ENCODE results near the gene SUMO3. TPM values are rescaled to one million over a fixed set of nuclear protein-coding genes. Genes with fewer than 3 reads are reported as not detected.

Gene SUMO3
- total and polyA plus RNA-seq, 4 donors: 35.1 to 51.0 (median 40.6) TPM

GRCh38 chr21:44813727-44814126 lies 4.1 kb downstream of the SUMO3 start (continued):
- TF ChIP-seq, protein P1, sequence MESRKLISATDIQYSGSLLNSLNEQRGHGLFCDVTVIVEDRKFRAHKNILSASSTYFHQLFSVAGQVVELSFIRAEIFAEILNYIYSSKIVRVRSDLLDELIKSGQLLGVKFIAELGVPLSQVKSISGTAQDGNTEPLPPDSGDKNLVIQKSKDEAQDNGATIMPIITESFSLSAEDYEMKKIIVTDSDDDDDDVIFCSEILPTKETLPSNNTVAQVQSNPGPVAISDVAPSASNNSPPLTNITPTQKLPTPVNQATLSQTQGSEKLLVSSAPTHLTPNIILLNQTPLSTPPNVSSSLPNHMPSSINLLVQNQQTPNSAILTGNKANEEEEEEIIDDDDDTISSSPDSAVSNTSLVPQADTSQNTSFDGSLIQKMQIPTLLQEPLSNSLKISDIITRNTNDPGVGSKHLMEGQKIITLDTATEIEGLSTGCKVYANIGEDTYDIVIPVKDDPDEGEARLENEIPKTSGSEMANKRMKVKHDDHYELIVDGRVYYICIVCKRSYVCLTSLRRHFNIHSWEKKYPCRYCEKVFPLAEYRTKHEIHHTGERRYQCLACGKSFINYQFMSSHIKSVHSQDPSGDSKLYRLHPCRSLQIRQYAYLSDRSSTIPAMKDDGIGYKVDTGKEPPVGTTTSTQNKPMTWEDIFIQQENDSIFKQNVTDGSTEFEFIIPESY (IDR thresholded peaks at IDR 0.05): no peak
- no peak for TF ChIP-seq GABPA (IDR thresholded peaks at IDR 0.05 in 1 of 2, conservative IDR thresholded peaks at IDR 0.05 in 1 of 2)
- TF ChIP-seq YY1 (IDR thresholded peaks at IDR 0.05): no peak
- no peak for TF ChIP-seq RAD21 (IDR thresholded peaks at IDR 0.05)
- no peak for TF ChIP-seq FOXA2 (IDR thresholded peaks at IDR 0.05)
- no peak for TF ChIP-seq RXRA (IDR thresholded peaks at IDR 0.05)
- TF ChIP-seq EGR1 (IDR thresholded peaks at IDR 0.05; ENCODE audit: low read depth in 2 of 2): no peak
- TF ChIP-seq HNF4A (conservative IDR thresholded peaks at IDR 0.05): no peak

DNA sequence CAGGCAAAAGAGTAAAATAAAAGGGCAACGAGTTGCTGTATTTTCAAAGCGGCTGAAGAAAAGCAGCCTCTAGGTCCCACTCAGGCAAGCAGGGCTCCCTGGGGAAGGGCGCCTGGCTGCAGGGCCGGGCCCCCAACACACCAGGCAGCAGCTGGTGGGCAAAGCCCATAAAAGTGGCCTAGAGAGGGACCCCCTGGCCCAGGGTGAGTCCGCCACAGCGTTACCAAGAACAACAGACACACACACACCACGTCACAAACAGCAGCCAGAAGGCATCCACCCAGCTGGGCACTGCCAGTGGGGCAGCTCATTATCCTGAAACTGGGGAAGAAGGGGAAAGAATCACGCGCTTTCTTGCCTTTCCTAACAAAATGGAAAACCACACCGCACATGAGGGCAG lies 4.7 kb downstream of the SUMO3 start:
- no peak overlapping the region for H3K4me3 ChIP-seq (ENCODE audit: low read depth in 1 of 3, low read length in 3 of 3)
- no peak for TF ChIP-seq YY1 (IDR thresholded peaks at IDR 0.05)
- TF ChIP-seq FOXA2 (IDR thresholded peaks at IDR 0.05): no peak
- no peak for TF ChIP-seq HNF4A (conservative IDR thresholded peaks at IDR 0.05)
- no peak for TF ChIP-seq JUND (IDR thresholded peaks at IDR 0.05)
- TF ChIP-seq RXRA (IDR thresholded peaks at IDR 0.05): no peak
- no peak for TF ChIP-seq CTCF (IDR thresholded peaks at IDR 0.05; ENCODE audit: low read depth, low read length, missing input control)
- TF ChIP-seq, protein P1 (IDR thresholded peaks at IDR 0.05): no peak
- TF ChIP-seq NR2F2 (IDR thresholded peaks at IDR 0.05): no peak
- TF ChIP-seq EGR1 (IDR thresholded peaks at IDR 0.05; ENCODE audit: low read depth in 2 of 2): no peak
- TF ChIP-seq GABPA (IDR thresholded peaks at IDR 0.05 in 1 of 2, conservative IDR thresholded peaks at IDR 0.05 in 1 of 2): no peak
- no peak for TF ChIP-seq SP1 (IDR thresholded peaks at IDR 0.05)
- no peak for TF ChIP-seq ATF3 (IDR thresholded peaks at IDR 0.05)
- no peaks in the 10 kb centered on the region for H3K9me3 ChIP-seq (ENCODE audit: control insufficient read depth in 4 of 4, low read length in 3 of 4)
- WGBS: 97% methylated on average over 10 of the region's 10 CpGs
- no peak for DNase-seq (ENCODE audit: low spot score)
- H3K9ac ChIP-seq (ENCODE audit: low read depth in 1 of 2, low read length in 2 of 2): no peak overlapping the region
- peaks cover 4 to 30% (median 11%) of the 10 kb centered on the region in 4 donors for H3K36me3 ChIP-seq (ENCODE audit: control insufficient read depth in 4 of 4, insufficient read depth in 3 of 4, low read depth in 1 of 4, low read length in 3 of 4)
- H3K27ac ChIP-seq (ENCODE audit: low read depth in 1 of 2, low read length in 2 of 2): no peak overlapping the region
- H3K4me1 ChIP-seq (ENCODE audit: control insufficient read depth in 4 of 4, insufficient read depth in 4 of 4, low read length in 3 of 4): peaks cover 6 to 14% (median 12%) of the 10 kb centered on the region in 4 donors
- H3K27me3 ChIP-seq (ENCODE audit: control insufficient read depth in 4 of 4, insufficient read depth in 4 of 4, low read length in 3 of 4): no peaks in the 10 kb centered on the region

DNA sequence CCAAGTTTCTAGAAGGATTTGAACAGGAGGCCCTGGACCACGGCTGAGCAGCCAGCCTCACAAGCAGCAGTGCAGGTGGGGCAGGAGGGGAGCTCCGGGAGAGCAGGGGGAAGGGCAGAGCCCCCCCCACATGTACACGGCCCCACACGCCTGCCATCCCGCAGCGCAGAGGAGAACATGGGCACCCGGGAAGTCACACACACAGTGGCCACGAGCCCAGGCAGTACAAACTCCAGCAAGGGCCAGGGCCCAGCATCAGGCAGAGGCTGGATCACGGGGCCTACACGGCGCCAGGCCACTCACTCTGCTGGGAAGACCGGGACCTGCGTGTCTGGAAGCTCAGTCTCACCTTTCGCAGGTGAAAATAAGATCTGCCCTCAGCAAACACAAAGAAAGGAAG lies 5.2 kb downstream of the SUMO3 start:
- no peaks in the 10 kb centered on the region for H3K27me3 ChIP-seq (ENCODE audit: control insufficient read depth in 4 of 4, insufficient read depth in 4 of 4, low read length in 3 of 4)
- no peak overlapping the region for H3K4me3 ChIP-seq (ENCODE audit: low read depth in 1 of 3, low read length in 3 of 3)
- H3K9me3 ChIP-seq (ENCODE audit: control insufficient read depth in 4 of 4, low read length in 3 of 4): no peaks in the 10 kb centered on the region
- peaks cover 4 to 30% (median 11%) of the 10 kb centered on the region in 4 donors for H3K36me3 ChIP-seq (ENCODE audit: control insufficient read depth in 4 of 4, insufficient read depth in 3 of 4, low read depth in 1 of 4, low read length in 3 of 4)
- no peak overlapping the region for H3K9ac ChIP-seq (ENCODE audit: low read depth in 1 of 2, low read length in 2 of 2)
- no peak for DNase-seq (ENCODE audit: low spot score)
- H3K27ac ChIP-seq (ENCODE audit: low read depth in 1 of 2, low read length in 2 of 2): no peak overlapping the region
- H3K4me1 ChIP-seq (ENCODE audit: control insufficient read depth in 4 of 4, insufficient read depth in 4 of 4, low read length in 3 of 4): peaks cover 6 to 14% (median 12%) of the 10 kb centered on the region in 4 donors
- WGBS: 90% methylated on average over 14 of the region's 14 CpGs
- TF ChIP-seq FOXA1 (IDR thresholded peaks at IDR 0.05): no peak
- no peak for TF ChIP-seq EGR1 (IDR thresholded peaks at IDR 0.05; ENCODE audit: low read depth in 2 of 2)
- no peak for TF ChIP-seq HNF4A (conservative IDR thresholded peaks at IDR 0.05)
- no peak for TF ChIP-seq TAF1 (conservative IDR thresholded peaks at IDR 0.05)
- TF ChIP-seq, protein P2, sequence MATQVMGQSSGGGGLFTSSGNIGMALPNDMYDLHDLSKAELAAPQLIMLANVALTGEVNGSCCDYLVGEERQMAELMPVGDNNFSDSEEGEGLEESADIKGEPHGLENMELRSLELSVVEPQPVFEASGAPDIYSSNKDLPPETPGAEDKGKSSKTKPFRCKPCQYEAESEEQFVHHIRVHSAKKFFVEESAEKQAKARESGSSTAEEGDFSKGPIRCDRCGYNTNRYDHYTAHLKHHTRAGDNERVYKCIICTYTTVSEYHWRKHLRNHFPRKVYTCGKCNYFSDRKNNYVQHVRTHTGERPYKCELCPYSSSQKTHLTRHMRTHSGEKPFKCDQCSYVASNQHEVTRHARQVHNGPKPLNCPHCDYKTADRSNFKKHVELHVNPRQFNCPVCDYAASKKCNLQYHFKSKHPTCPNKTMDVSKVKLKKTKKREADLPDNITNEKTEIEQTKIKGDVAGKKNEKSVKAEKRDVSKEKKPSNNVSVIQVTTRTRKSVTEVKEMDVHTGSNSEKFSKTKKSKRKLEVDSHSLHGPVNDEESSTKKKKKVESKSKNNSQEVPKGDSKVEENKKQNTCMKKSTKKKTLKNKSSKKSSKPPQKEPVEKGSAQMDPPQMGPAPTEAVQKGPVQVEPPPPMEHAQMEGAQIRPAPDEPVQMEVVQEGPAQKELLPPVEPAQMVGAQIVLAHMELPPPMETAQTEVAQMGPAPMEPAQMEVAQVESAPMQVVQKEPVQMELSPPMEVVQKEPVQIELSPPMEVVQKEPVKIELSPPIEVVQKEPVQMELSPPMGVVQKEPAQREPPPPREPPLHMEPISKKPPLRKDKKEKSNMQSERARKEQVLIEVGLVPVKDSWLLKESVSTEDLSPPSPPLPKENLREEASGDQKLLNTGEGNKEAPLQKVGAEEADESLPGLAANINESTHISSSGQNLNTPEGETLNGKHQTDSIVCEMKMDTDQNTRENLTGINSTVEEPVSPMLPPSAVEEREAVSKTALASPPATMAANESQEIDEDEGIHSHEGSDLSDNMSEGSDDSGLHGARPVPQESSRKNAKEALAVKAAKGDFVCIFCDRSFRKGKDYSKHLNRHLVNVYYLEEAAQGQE (IDR thresholded peaks at IDR 0.05): no peak
- no peak for TF ChIP-seq RXRA (IDR thresholded peaks at IDR 0.05)
- no peak for TF ChIP-seq MAX (IDR thresholded peaks at IDR 0.05)
- no peak for TF ChIP-seq CTCF (IDR thresholded peaks at IDR 0.05; ENCODE audit: low read depth, low read length, missing input control)
- TF ChIP-seq YY1 (IDR thresholded peaks at IDR 0.05): no peak
- TF ChIP-seq FOXA2 (IDR thresholded peaks at IDR 0.05): no peak
